Dermis microvascular lymphatic vessel endothelial cell (primary cell): Measurements from ENCODE around the gene ZFP91. TPM values are rescaled to one million over a fixed set of nuclear protein-coding genes. Genes with fewer than 3 reads are reported as not detected.

Experiments used
- DNase-seq, 2 donors: peaks; one replicate each; pipeline versions ENCODE4 v3.0.0 to v3.0.0-alpha.2; 2010; ENCODE audit warnings: low read depth in 2 of 2
- total RNA-seq: library from RNA; depleted of rRNA; stranded (reverse); fragments of >200 nt; gene quantifications from 2 replicates; pipeline ENCODE4 v1.2.1, GENCODE V29; 2014

ZFP91 gene
- total RNA-seq, 1 donor from 2014 or later: 35.2 TPM

DNA sequence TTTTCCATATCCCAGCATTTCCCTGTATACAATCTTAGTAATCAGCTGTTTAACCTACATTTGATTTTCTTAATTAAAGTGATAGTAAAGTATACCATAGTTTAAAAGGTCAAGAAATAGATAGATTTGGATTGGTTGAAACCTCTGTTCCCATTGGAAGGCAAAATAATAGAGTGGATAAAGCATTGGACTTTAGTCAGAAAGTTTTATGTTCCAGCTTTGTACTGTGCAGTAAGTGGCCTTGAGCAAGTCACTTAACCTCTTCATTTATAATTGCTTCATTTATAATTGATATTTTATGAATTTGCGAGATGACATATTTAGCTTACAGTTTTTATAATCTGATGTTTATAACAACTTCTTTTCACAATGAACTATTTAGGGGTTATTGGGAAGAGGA is 3.6 kb downstream of the ZFP91 start:
- DNase-seq: no peak

DNA sequence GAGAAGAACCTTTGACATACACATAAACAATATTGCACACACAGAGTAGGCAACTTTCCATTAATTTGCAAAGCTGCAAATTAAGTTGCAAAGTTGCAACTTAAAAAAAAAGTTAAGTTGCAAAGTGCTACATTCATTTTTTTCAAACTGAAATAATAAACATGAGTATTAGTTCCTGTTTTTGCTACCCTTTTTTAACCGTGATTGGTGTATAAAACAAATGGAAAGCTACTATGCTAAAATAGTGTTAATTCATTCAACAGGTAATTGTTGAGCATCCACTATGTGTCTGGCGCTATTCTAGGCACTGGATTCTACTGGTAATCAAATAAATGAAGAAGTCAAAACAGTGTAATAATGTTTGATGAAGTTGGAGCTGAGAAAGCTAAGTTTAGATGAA is 8.1 kb downstream of the ZFP91 start:
- no peak for DNase-seq

- no peak for DNase-seq
Measured at GRCh38 chr11:58591659-58592058, 12.8 kb downstream of the ZFP91 start.

- DNase-seq: no peak
Measured at GRCh38 chr11:58592760-58593472, 14.1 kb downstream of the ZFP91 start.

DNA sequence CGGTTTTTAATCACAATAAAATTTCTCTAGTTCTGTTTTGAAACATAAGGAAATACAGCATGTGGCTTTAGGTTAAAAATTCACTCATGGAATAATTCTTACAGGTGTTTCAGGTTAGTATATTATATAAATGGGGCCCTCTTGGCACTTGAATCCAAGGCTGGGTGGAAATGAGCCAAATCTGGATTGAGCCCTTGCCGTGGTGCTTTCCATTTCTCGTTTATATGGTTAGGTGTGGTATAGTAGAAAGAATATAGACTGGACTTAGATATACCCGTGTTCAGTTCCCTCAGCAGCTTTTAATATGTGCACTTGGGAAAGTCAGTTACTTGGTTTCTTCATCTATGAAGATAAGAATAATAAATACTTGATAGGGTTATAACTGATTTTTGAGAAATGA is 16.0 kb downstream of the ZFP91 start:
- no peak for DNase-seq

DNA sequence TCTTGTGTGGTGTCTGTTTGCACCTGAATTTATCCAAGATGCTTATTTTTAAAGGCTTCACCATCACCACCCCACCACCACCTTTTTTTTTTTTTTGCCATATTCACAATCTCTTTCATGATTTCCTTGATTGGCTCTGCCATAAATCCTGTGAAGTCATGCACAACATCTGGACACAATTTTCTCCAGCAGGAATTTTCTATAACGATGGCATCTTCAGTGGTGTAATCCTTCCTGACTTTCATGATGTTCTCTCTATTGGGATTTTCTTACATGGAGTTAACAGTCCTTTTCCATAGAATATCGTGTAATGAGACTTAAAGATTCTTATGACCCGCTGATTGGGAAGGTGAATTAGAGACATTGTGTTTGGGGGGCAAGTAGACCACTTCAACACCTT is 17.8 kb downstream of the ZFP91 start:
- no peak for DNase-seq

DNA sequence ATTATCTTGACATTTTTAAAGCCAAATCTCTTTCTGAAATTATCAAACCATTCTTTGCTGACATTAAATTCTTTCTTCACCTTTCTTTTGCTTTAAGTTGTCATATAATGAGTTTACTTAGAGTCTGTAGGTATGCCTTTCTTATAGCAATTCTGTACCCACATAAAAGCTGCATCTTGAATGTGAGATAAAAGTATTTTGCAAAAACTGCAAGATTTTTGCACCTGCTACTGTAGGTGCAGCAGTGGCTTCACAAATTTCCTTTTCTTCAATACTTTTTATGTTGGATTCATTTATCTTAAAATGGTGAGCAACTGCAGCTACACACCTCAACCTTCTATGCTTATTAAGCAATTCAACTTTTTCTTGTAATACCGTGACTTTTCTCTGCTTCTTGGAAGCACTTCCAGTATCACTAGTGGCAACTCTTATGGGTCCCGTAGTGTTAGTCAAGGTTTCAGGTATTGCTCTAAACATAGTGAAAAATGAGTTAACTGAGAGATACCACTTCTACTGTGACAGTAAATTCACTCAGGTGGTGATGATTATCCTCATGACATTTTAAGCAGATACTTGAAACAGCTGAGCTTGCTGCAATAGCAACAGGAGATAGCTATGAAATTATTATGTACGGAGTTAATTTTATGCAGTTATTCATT is 18.8 kb downstream of the ZFP91 start:
- DNase-seq: no peak

DNA sequence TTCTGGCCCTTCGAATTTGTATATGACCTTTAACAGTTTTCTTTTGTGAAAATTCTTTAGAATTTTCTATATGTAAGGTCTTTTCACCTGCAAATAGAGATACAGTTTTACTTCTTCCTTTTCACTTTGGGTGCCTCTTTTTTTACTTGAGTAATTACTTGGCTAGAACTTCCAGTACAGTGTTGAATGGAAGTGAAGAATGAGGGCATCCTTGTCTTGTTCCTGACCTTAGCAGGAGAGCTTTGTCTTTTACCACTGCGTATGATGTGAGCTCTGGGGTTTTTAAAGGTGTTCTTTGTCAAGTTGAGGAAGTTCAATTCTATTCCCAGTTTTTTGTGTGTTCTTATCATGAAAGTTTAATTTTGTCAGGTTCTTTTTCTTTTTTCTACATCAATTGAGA is 21.6 kb downstream of the ZFP91 start:
- DNase-seq: no peak

DNA sequence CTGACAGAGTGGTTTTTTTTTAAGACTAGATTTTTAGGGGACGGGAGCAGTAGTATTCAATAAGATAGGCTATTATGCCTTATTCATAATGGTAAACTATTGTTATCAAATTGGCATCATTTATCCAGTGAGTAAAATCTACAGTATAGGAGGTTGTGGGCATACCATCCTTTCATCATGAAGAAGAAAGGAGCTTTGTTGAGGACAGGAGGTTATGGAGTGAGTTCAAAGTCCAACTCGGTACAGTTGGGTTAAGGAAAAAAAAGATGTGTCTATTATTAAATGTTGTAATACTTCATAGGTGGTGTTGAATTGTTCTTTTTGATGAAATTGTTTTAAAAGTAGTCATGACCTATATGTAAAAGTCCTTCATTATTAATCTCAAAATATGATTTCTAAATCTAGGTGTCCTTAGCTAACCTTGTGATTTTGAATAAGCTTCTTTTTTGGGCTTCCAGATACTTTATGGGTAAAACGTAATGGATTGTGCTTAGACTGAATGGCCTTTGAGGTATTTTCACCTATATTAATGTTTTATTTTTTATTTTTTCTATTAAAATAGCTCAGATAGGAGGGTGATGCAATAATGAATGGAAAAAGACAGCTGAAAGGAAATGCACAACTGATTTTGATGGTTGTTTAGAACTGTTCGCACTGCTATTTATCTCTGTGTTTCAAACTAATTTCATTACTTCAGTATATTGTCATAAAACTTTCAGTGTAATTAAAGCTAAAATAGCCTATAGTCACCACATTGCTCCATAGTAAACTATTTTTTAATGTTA is 28.3 kb downstream of the ZFP91 start:
- DNase-seq: no peak

DNA sequence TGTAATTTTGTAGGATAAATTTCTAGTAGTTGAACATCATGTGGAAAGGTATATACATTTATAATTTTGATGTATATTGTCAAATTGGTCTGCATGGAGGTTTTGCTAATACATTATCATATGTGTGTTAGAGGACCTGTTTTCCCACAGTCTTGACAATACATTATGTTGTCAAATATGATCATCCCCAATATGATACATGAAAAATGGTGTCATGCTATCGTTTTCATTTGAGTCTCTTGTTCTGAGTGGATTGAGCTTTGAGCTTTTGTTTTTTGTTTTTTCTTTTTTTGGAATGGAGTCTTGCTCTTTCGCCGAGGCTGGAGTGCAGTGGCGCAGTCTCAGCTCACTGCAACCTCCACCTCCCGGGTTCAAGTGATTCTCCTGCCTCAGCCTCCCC is 29.5 kb downstream of the ZFP91 start:
- DNase-seq: no peak

- DNase-seq: no peak
Measured at GRCh38 chr11:58609723-58610122, 30.9 kb downstream of the ZFP91 start.

DNA sequence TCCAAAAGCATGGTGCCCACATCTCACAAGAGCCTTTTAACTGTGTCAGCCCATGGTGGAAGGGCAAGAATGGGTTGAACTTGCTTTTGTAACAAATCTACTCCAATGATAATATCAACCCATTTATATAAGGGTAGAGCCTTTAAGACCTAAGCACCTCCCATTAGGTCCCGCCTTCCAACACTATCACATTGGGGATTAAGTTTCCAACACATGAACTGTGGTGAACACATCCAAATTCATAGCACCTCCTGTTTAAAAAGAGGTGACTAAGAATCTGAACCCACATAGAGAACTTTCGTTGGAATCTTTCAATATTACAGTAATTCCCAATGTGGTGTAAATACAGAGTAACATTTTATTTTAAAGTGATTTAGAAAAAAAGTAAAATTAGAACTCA is 34.4 kb downstream of the ZFP91 start:
- DNase-seq: no peak

GRCh38 chr11:58615559-58615958 is 36.7 kb downstream of the ZFP91 start:
- no peak for DNase-seq

DNA sequence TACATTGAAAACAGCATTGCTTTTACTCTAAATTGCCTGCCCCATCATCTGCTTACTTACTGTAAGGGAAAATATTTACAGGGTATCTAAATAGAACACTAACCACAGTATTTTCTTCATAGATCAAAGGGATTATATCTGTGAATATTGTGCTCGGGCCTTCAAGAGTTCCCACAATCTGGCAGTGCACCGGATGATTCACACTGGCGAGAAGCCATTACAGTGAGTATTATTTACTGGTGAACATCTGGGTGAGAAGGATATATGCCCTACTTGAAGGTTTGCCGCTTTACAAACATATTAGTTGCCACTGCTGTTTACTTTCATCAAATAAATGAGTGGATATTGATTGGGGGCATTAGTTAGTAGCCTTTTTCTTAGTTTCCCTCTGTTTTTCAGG is 37.7 kb downstream of the ZFP91 start:
- peak in 1 of 2 donors; percentile 45 for DNase-seq

GRCh38 chr11:58617976-58618557 is 39.2 kb downstream of the ZFP91 start:
- DNase-seq: no peak

DNA sequence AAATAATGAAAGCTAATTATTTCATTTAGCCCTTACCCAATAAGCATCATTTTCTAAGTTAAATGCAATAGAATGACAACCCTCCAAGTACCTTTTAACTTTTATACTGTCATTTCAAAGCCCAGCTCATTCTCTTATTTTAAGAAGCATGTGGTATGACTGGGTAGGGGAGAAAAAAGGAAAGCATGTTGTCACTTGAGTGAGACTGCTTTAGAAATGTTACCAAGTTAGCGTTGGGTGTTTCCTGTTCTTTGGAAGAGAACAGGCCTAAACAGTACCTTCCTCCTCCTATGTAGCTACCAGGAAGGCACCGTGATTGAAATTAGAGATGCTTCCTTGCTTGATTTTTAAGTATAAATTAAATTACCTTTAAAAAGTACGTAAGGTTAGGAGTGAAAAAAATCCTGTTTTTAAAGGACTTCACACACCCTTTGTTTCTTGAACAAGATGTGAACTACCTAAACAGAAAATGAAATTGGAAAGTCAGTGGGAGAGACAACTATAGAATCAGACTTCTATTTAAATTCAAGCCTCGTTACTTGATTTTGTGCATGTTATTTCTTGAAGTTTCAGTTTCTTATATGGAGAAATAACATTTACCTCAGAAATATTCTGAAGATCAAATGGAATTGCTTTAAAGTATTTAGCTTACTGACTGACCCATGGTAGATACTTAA is 42.9 kb downstream of the ZFP91 start:
- no peak for DNase-seq

GRCh38 chr11:58622344-58622743 is 43.5 kb downstream of the ZFP91 start, which contains the start of gene CNTF:
Gene CNTF, plus strand, starts transcription at chr11:58622665. Its CDS starts 88 bp downstream, at chr11:58622753.
- no peak for DNase-seq

DNA sequence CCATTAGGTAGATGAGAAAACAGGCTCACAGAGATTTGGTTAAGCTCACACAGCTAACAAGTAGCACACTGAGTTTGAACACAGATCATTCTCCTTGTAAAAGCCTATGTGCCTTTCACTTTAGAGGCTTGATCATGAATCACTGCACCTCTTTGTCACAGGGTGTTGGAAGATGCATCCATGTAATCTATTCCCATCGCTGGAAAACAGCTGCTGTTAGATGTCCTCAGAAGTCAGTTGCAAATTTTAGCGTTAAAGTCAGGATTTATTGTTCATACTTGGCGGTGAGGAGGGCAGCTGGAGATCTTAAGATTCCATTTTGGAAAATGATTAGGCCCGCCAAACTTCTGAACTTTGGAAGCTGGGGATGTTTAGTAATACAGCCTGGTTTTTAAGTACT is 46.2 kb downstream of the ZFP91 start:
- DNase-seq: no peak

GRCh38 chr11:58625826-58626460 is 47.1 kb downstream of the ZFP91 start:
- DNase-seq: no peak

GRCh38 chr11:58626934-58627483 is 48.1 kb downstream of the ZFP91 start:
- no peak for DNase-seq

- no peak for DNase-seq
Measured at GRCh38 chr11:58628446-58628845, 49.6 kb downstream of the ZFP91 start.
